ENCODE data around the gene TSPYL4.

DNA sequence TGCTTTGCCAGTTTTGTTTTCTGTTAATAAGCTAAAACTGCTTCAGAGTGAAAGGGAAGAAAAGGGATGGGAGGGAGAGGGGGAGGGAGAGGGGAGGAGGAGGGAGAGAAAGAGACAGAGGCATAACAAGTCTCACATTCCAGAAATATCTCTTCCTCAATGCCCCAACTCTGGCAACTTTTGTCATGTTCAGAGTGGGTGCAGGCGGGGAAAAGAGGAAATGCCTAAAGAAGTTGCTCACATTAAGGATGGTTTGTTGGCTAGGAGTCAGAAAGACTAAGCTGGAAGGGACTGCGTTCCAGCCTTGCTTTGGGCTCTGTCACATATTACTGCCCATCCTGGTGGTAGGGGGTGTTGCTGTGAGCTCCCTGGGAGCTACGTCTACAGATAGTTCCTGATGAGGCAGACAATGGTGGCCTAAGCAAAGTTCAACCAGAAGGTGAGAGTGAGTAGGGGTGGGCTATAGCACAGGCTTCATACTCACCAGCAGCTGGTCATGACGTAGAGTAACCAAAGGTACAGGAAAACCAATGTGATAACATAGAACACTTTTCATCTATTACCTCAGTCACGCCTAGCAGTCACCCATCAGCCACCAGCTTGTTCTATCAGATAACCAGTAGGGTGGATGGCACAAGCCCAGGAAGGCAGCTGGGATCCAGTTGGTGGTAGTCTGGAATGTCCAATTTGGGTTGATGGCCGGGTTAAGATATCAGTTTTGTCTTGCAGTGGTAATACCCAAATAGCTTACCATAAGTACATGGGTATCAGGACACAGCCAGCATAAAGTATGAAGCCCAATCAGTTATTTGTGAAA is 2.1 kb downstream of the TSPYL4 start:
- TF ChIP-seq EZH2 (IDR thresholded peaks at IDR 0.05): no peak
- TF ChIP-seq, protein P1, sequence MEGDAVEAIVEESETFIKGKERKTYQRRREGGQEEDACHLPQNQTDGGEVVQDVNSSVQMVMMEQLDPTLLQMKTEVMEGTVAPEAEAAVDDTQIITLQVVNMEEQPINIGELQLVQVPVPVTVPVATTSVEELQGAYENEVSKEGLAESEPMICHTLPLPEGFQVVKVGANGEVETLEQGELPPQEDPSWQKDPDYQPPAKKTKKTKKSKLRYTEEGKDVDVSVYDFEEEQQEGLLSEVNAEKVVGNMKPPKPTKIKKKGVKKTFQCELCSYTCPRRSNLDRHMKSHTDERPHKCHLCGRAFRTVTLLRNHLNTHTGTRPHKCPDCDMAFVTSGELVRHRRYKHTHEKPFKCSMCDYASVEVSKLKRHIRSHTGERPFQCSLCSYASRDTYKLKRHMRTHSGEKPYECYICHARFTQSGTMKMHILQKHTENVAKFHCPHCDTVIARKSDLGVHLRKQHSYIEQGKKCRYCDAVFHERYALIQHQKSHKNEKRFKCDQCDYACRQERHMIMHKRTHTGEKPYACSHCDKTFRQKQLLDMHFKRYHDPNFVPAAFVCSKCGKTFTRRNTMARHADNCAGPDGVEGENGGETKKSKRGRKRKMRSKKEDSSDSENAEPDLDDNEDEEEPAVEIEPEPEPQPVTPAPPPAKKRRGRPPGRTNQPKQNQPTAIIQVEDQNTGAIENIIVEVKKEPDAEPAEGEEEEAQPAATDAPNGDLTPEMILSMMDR (IDR thresholded peaks at IDR 0.05): no peak
- no peak for TF ChIP-seq EZH2phosphoT487 (IDR thresholded peaks at IDR 0.05)

Measured in neural progenitor cell (in vitro differentiated cells).